GM12878 (cell line): ENCODE results near the gene ZSCAN9. TPM values are rescaled to one million over a fixed set of nuclear protein-coding genes. Genes with fewer than 3 reads are reported as not detected.

Experiments used
- BCL3 ChIP-seq: IDR thresholded peaks from 2 replicates; pipeline ENCODE4 v1.6.1; 2011; ENCODE audit warnings: borderline replicate concordance, low read depth, mild to moderate bottlenecking, moderate library complexity, low read length; ENCODE audit not compliant: insufficient read depth, poor library complexity, severe bottlenecking
- BCLAF1 ChIP-seq: fragments of 450-650 bp; IDR thresholded peaks from 2 replicates; pipeline ENCODE4 v1.6.1; 2017; ENCODE audit warnings: antibody characterized with exemption, mild to moderate bottlenecking, moderate library complexity
- CBX3 ChIP-seq: fragments of 200-600 bp; sonication (generic); IDR thresholded peaks from 2 replicates; pipeline ENCODE4 v1.6.1; 2016; ENCODE audit warnings: low read depth, borderline replicate concordance
- CHD4 ChIP-seq: fragments of 200-600 bp; sonication (generic); IDR thresholded peaks from 2 replicates; pipeline ENCODE4 v1.6.1; 2016; ENCODE audit warnings: mild to moderate bottlenecking
- HCFC1 ChIP-seq: fragments of 150-350 bp; IDR thresholded peaks from 2 replicates; pipeline ENCODE4 v1.6.1; 2014; ENCODE audit warnings: low read length
- HDAC6 ChIP-seq: fragments of 200-600 bp; sonication (generic); IDR thresholded peaks from one replicate; pipeline ENCODE4 v1.8.0; 2017; ENCODE audit warnings: antibody characterized with exemption; ENCODE audit not compliant: unreplicated experiment
- IRF5 ChIP-seq: fragments of 450-650 bp; IDR thresholded peaks from 2 replicates; pipeline ENCODE4 v1.6.1; 2017; ENCODE audit warnings: borderline replicate concordance
- JUNB ChIP-seq: IDR thresholded peaks from 2 replicates; pipeline ENCODE4 v1.6.1; 2016; ENCODE audit warnings: antibody characterized with exemption, mild to moderate bottlenecking
- KDM1A ChIP-seq: fragments of 200-600 bp; sonication (generic); IDR thresholded peaks from 2 replicates; pipeline ENCODE4 v1.6.1; 2016; ENCODE audit warnings: borderline replicate concordance
- MEF2A ChIP-seq: IDR thresholded peaks from 2 replicates; pipeline ENCODE4 v1.6.1; 2011; ENCODE audit warnings: low read depth, mild to moderate bottlenecking, low read length, moderate library complexity; ENCODE audit not compliant: insufficient read depth
- MTA2 ChIP-seq: fragments of 450-650 bp; IDR thresholded peaks from 2 replicates; pipeline ENCODE4 v1.6.1; 2016; ENCODE audit warnings: low read depth, mild to moderate bottlenecking, moderate library complexity
- MXI1 ChIP-seq: fragments of 150-350 bp; IDR thresholded peaks from 2 replicates; pipeline ENCODE4 v1.6.1; 2011; ENCODE audit warnings: low read depth, mild to moderate bottlenecking, inconsistent platforms, low read length, improper control_type of control experiment
- NFIC ChIP-seq: IDR thresholded peaks from 2 replicates; pipeline ENCODE4 v1.6.1; 2012; ENCODE audit warnings: low read depth, mild to moderate bottlenecking, inconsistent platforms, low read length, moderate library complexity
- NFYB ChIP-seq: IDR thresholded peaks from 2 replicates; pipeline ENCODE4 v1.6.1; 2011; ENCODE audit warnings: low read depth, mild to moderate bottlenecking, low read length, improper control_type of control experiment, moderate library complexity; ENCODE audit not compliant: insufficient read depth
- PAX8 ChIP-seq: fragments of 450-650 bp; IDR thresholded peaks from 2 replicates; pipeline ENCODE4 v1.6.1; 2017; ENCODE audit warnings: mild to moderate bottlenecking, moderate library complexity
- PBX3 ChIP-seq: IDR thresholded peaks from 2 replicates; pipeline ENCODE4 v1.6.1; 2011; ENCODE audit warnings: mild to moderate bottlenecking, low read depth, low read length, moderate library complexity; ENCODE audit not compliant: insufficient replicate concordance
- PKNOX1 ChIP-seq: fragments of 450-650 bp; IDR thresholded peaks from 2 replicates; pipeline ENCODE4 v1.6.1; 2016; ENCODE audit warnings: mild to moderate bottlenecking
- POLR2A ChIP-seq: IDR thresholded peaks from 2 replicates; pipeline ENCODE4 v1.6.1; 2011; ENCODE audit warnings: low read depth, mild to moderate bottlenecking, low read length
- RAD21 ChIP-seq: IDR thresholded peaks from 2 replicates; pipeline ENCODE4 v1.6.1; 2011; ENCODE audit warnings: mild to moderate bottlenecking, low read depth, low read length, moderate library complexity; ENCODE audit not compliant: insufficient read depth
- RAD51 ChIP-seq: fragments of 450-650 bp; IDR thresholded peaks from 2 replicates; pipeline ENCODE4 v1.6.1; 2016; ENCODE audit warnings: moderate library complexity, mild to moderate bottlenecking, inconsistent platforms
- RUNX3 ChIP-seq: IDR thresholded peaks from 2 replicates; pipeline ENCODE4 v1.6.1; 2012; ENCODE audit warnings: low read length, inconsistent platforms
- SMAD5 ChIP-seq: IDR thresholded peaks from 2 replicates; pipeline ENCODE4 v1.6.1; 2016; ENCODE audit warnings: antibody characterized with exemption, low read depth
- SRF ChIP-seq, 2 experiments: IDR thresholded peaks; 2 replicates each; pipeline ENCODE4 v1.6.1; 2011; ENCODE audit warnings: low read depth in 2 of 2, low read length in 2 of 2, mild to moderate bottlenecking in 1 of 2, moderate library complexity in 1 of 2
- STAT3 ChIP-seq: IDR thresholded peaks from 2 replicates; pipeline ENCODE4 v1.6.1; 2011; ENCODE audit warnings: low read depth, low read length, improper control_type of control experiment
- polyA plus RNA-seq, 11 experiments: library from polyadenylated mRNA; depleted of rRNA in 4 of 11; unstranded in 6 of 11; stranded (reverse) in 5 of 11; fragments of >200 nt; fragmentation: Nextera tagmentation in 4 of 11; fragmentation: Illumina TruSeq in 1 of 11; extraction: Ambion mirVana in 4 of 11; extraction: Trizol in 1 of 11; gene quantifications; 1 replicate in 1 of 11; 2 replicates in 10 of 11; pipeline versions ENCODE4 v1.2.1 to v1.2.3, GENCODE V29; 2011 to 2016; ENCODE audit warnings: inconsistent platforms in 2 of 11, missing spikeins in 2 of 11, low read depth in 1 of 11
- total RNA-seq, 4 experiments: library from RNA; depleted of rRNA in 3 of 4; stranded (reverse); fragments of >200 nt in 3 of 4; fragmentation: Illumina TruSeq in 1 of 4; extraction: Trizol in 1 of 4; gene quantifications; 2 replicates each; pipeline versions ENCODE4 v1.2.1 to v1.2.3, GENCODE V29; 2013 to 2021

Gene ZSCAN9
- total and polyA plus RNA-seq, 10 of the 15 experiments (the other 5 are each of a cell fraction or from before 2014, with no cell fraction given): 8.1 to 28.7 (median 17.4) TPM

- TF ChIP-seq PKNOX1 (0 out of 2 replicates have a peak, but pooled peaks have one; percentile 25), MXI1 (0 out of 2 replicates have a peak, but pooled peaks have one; percentile 32), RAD21 (0 out of 2 replicates have a peak, but pooled peaks have one; percentile 4), CBX3 (no peak), HCFC1 (peak; percentile 51), SMAD5 (no peak), NFYB (no peak), BCLAF1 (no peak), HDAC6 (no peak), STAT3 (no peak), JUNB (no peak), MTA2 (peak; percentile 25; the same call in 1 of the 2 replicates), MEF2A (no peak), IRF5 (no peak), RAD51 (no peak), BCL3 (no peak), NFIC (no peak), KDM1A (no peak), PBX3 (no peak), RUNX3 (peak; percentile 69), CHD4 (no peak), POLR2A (peak; percentile 82), PAX8 (no peak), SRF (IDR thresholded peaks at IDR 0.05; ENCODE audit: low read depth in 2 of 2, low read length in 2 of 2) (no peak)
These were observed 42.1 kb downstream of the ZSCAN9 start, which contains the start of gene ZSCAN26 (continued) for GRCh38 chr6:28266962-28267694.
